A549 (cell line): ENCODE measurements around the gene AKAP17A.

Experiments used
- CBX2 ChIP-seq: fragments of 200-600 bp; sonication (generic); IDR thresholded peaks from 2 replicates; pipeline ENCODE4 v1.6.1; 2016; ENCODE audit warnings: low read depth, mild to moderate bottlenecking, borderline replicate concordance
- CTCF ChIP-seq: fragments of >200 bp; sonication (Bioruptor Twin); formaldehyde crosslinking; IDR thresholded peaks from 3 replicates; pipeline ENCODE4 v1.5.1; 2016
- JUN ChIP-seq, 2 experiments: fragments of >200 bp; sonication (Bioruptor Twin); formaldehyde crosslinking; IDR thresholded peaks; 2 replicates in 1 of 2; 3 replicates in 1 of 2; pipeline ENCODE4 v1.6.1; 2016 to 2017
- MAX ChIP-seq: IDR thresholded peaks from 2 replicates; pipeline ENCODE4 v1.6.1; 2012
- MAZ ChIP-seq: fragments of 150-350 bp; IDR thresholded peaks from 2 replicates; pipeline ENCODE4 v1.6.1; 2014; ENCODE audit warnings: antibody characterized with exemption, low read depth, low read length, borderline replicate concordance
- NR3C1 ChIP-seq: fragments of >200 bp; sonication (Bioruptor Twin); formaldehyde crosslinking; IDR thresholded peaks from 3 replicates; pipeline ENCODE4 v1.6.1; 2017
- POLR2A ChIP-seq: IDR thresholded peaks from 2 replicates; pipeline ENCODE4 v1.6.1; 2012; ENCODE audit warnings: mild to moderate bottlenecking, low read length
- RAD21 ChIP-seq, 2 experiments: fragments of >200 bp in 1 of 2; sonication (Bioruptor Twin) in 1 of 2; formaldehyde crosslinking in 1 of 2; IDR thresholded peaks in 1 of 2; conservative IDR thresholded peaks in 1 of 2; 2 replicates in 1 of 2; 3 replicates in 1 of 2; pipeline ENCODE4 v1.6.1; 2012 to 2018; ENCODE audit warnings: inconsistent platforms in 1 of 2
- REST ChIP-seq: fragments of 200-600 bp; sonication (generic); IDR thresholded peaks from 2 replicates; pipeline ENCODE4 v1.6.1; 2016; ENCODE audit warnings: antibody characterized with exemption, mild to moderate bottlenecking, moderate library complexity
- RFX5 ChIP-seq: fragments of 450-650 bp; IDR thresholded peaks from 2 replicates; pipeline ENCODE4 v1.7.1; 2014; ENCODE audit warnings: antibody characterized with exemption, mild to moderate bottlenecking, moderate library complexity
- USF2 ChIP-seq: fragments of 450-650 bp; IDR thresholded peaks from 2 replicates; pipeline ENCODE4 v1.6.1; 2014; ENCODE audit warnings: antibody characterized with exemption

GRCh38 chrX:1545776-1546408 lies 45.5 kb upstream of the AKAP17A start:
- TF ChIP-seq CTCF = no peak
- no peak for TF ChIP-seq REST
- no peak for TF ChIP-seq RAD21 (conservative IDR thresholded peaks at IDR 0.05 in 1 of 2, IDR thresholded peaks at IDR 0.05 in 1 of 2)
- no peak for TF ChIP-seq POLR2A
- TF ChIP-seq JUN (IDR thresholded peaks at IDR 0.05) = no peak
- no peak for TF ChIP-seq NR3C1
- no peak for TF ChIP-seq MAZ
- no peak for TF ChIP-seq RFX5
- TF ChIP-seq USF2 = no peak
- no peak for TF ChIP-seq MAX
- no peak for TF ChIP-seq CBX2
